OCI-LY1 (cell line): ENCODE results near the gene NEUROD4.
A peak's percentile ranks its signal among the peaks of the same experiment; 100 is the strongest.

ENCODE experiments used
- H2AFZ ChIP-seq: fragments of 200-600 bp; sonication (generic), shearing (Covaris generic); 2 replicates; pipeline ENCODE4 v1.6.0; 2014; ENCODE audit warnings: antibody characterized with exemption, mild to moderate bottlenecking, low read length
- H3F3A ChIP-seq: fragments of 200-600 bp; sonication (generic), shearing (Covaris generic); 2 replicates; pipeline ENCODE4 v1.6.0; 2014; ENCODE audit warnings: mild to moderate bottlenecking, antibody characterized with exemption, low read length, moderate library complexity; ENCODE audit not compliant: insufficient read depth
- H3K27ac ChIP-seq: fragments of 200-600 bp; sonication (generic); 2 replicates; pipeline ENCODE4 v1.5.1; 2014; ENCODE audit warnings: low read length, mixed run types, mild to moderate bottlenecking, low read depth; ENCODE audit not compliant: poor library complexity, severe bottlenecking
- H3K27me3 ChIP-seq: fragments of 200-600 bp; sonication (generic); 2 replicates; pipeline ENCODE4 v1.6.0; 2014; ENCODE audit warnings: antibody characterized with exemption, mild to moderate bottlenecking, low read length, moderate library complexity; ENCODE audit not compliant: insufficient read depth
- H3K36me3 ChIP-seq: fragments of 200-600 bp; sonication (generic); 2 replicates; pipeline ENCODE4 v1.6.1; 2014; ENCODE audit warnings: mild to moderate bottlenecking, antibody characterized with exemption, low read length, moderate library complexity, mixed read lengths; ENCODE audit not compliant: insufficient read depth
- H3K4me1 ChIP-seq: fragments of 200-600 bp; sonication (generic); 2 replicates; pipeline ENCODE4 v1.5.1; 2014; ENCODE audit warnings: mild to moderate bottlenecking, low read length, moderate library complexity; ENCODE audit not compliant: insufficient read depth, severe bottlenecking
- H3K4me2 ChIP-seq: fragments of 200-600 bp; sonication (generic), shearing (Covaris generic); 2 replicates; pipeline ENCODE4 v1.6.1; 2014; ENCODE audit warnings: low read length
- H3K4me3 ChIP-seq: fragments of 200-600 bp; sonication (generic); 2 replicates; pipeline ENCODE4 v1.5.1; 2014; ENCODE audit warnings: low read length, low read depth, mild to moderate bottlenecking, mixed read lengths; ENCODE audit not compliant: poor library complexity, severe bottlenecking
- H3K79me2 ChIP-seq: fragments of 200-600 bp; shearing (Covaris generic); 2 replicates; pipeline ENCODE4 v1.6.1; 2016; ENCODE audit warnings: mixed run types, low read length, mixed read lengths; ENCODE audit not compliant: insufficient read depth
- H3K9ac ChIP-seq: fragments of 200-600 bp; sonication (generic), shearing (Covaris generic); 2 replicates; pipeline ENCODE4 v1.6.1; 2014; ENCODE audit warnings: mild to moderate bottlenecking, low read length, mixed read lengths
- H3K9me2 ChIP-seq: fragments of 200-600 bp; sonication (generic), shearing (Covaris generic); 2 replicates; pipeline ENCODE4 v1.6.1; 2014; ENCODE audit warnings: low read depth, mild to moderate bottlenecking, low read length, mixed read lengths
- H3K9me3 ChIP-seq: fragments of 200-600 bp; shearing (Covaris generic); 2 replicates; pipeline ENCODE4 v1.6.1; 2014; ENCODE audit warnings: low read length, mixed read lengths
- H4K20me1 ChIP-seq: fragments of 200-600 bp; sonication (generic), shearing (Covaris generic); 2 replicates; pipeline ENCODE4 v1.6.0; 2016; ENCODE audit warnings: mild to moderate bottlenecking, low read length; ENCODE audit not compliant: insufficient read depth
- CTCF ChIP-seq: fragments of 200-600 bp; sonication (generic), shearing (Covaris generic); IDR thresholded peaks from 2 replicates; pipeline ENCODE4 v1.5.1; 2017; ENCODE audit warnings: mild to moderate bottlenecking, antibody characterized with exemption, low read length, moderate library complexity, mixed read lengths
- EZH2 ChIP-seq: fragments of 200-600 bp; sonication (generic), shearing (Covaris generic); IDR thresholded peaks from 2 replicates; pipeline ENCODE4 v1.8.0; 2017; ENCODE audit warnings: borderline replicate concordance, mixed run types, mild to moderate bottlenecking, antibody characterized with exemption, low read length, moderate library complexity, mixed read lengths

NEUROD4 gene

DNA sequence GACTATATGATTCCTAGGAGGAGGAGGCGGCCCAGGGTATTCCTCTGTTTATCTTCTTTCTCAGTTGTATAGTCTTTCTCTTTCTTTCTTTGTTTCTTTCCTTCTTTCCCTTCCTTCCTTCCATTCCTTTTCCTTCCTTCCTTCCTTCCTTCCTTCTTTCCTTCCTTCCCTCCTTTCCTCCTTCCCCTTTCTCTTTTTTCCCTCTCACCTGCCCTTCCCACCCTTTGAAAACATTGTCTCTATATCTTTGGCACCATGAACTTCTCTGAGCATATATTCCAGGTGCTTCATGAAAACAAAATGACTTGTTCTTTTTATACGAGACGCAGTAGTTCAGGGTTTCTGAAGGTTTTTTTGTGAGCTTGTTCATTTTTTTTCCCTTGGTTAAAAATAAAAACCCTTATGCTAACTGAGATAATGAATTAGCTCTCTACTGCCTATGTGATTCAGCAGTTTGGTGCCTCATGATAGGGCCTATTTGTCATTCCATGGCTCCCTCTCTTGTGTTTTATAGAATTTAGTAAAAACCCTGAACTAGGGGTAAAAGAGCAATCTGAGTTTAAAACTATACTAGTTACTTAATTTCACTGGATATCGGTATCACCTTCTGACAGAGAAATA is 32.1 kb upstream of the NEUROD4 start:
- H3K9me2 ChIP-seq: no peaks in the 10 kb centered on the region
- peak overlapping the region; percentile 44 for H3K9ac ChIP-seq
- TF ChIP-seq EZH2: no peak
- no peak for TF ChIP-seq CTCF
- H3K4me3 ChIP-seq: peak overlapping the region; percentile 1
- H4K20me1 ChIP-seq: no peaks in the 10 kb centered on the region
- H2AFZ ChIP-seq: no peak overlapping the region
- H3K4me2 ChIP-seq: peak overlapping the region; percentile 90; the same call in 1 of the 2 replicates
- peaks cover 5% of the 10 kb centered on the region; the same call in 1 of the 2 replicates for H3K36me3 ChIP-seq
- H3K27me3 ChIP-seq: no peaks in the 10 kb centered on the region
- H3K27ac ChIP-seq: peak overlapping the region; percentile 95
- peaks cover 86% of the 10 kb centered on the region for H3K4me1 ChIP-seq
- no peaks in the 10 kb centered on the region for H3K9me3 ChIP-seq
- H3K79me2 ChIP-seq: peaks cover 20% of the 10 kb centered on the region
- peaks cover 14% of the 10 kb centered on the region for H3F3A ChIP-seq

DNA sequence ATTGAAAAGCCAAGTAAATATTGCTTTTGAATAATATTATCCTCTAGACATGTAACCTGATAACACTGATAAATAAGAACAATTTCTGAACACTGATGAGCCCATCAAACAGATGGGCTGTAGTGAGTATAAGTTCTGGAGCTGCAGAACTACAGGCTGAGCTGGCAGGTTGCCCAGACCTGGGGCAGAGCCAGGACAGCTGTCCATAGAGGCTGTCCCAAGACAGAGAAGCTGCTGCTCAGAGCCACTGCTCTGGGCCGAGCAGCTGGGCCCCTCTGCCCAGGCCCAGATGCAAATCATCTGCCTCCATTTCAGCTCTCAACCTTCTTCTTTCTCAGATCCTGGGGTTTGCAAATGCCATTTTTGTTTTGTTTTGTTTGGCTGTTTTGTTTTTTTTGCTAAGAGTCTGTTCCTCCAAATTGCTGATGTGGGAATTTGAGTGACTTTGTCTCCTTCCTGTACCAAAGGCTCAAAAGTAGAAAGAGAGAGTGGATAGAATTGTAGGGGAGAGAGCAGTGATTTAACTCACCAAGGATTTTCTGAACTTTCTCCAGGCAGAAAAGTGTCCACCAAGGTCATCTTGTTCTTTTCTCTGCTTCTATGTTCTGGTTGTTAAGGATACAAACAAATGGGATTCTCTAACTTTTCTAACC is 31.2 kb upstream of the NEUROD4 start:
- Histone ChIP-seq H3K27ac (peak overlapping the region; percentile 95), H3K27me3 (no peaks in the 10 kb centered on the region), H3K4me1 (peaks cover 84% of the 10 kb centered on the region)

GRCh38 chr12:54989829-54990228 is 29.9 kb upstream of the NEUROD4 start:
- H3K4me2 ChIP-seq: peak overlapping the region; percentile 90
- H3K79me2 ChIP-seq: peaks cover 9% of the 10 kb centered on the region; the same call in 1 of the 2 replicates
- H3K27ac ChIP-seq: peak overlapping the region; percentile 95
- no peaks in the 10 kb centered on the region for H3K9me2 ChIP-seq
- H3K4me3 ChIP-seq: peak overlapping the region; percentile 63
- H4K20me1 ChIP-seq: no peaks in the 10 kb centered on the region
- no peaks in the 10 kb centered on the region for H3K27me3 ChIP-seq
- H3K36me3 ChIP-seq: no peaks in the 10 kb centered on the region
- H2AFZ ChIP-seq: no peak overlapping the region
- H3K9ac ChIP-seq: peak overlapping the region; percentile 71; the same call in 1 of the 2 replicates
- peaks cover 14% of the 10 kb centered on the region for H3F3A ChIP-seq
- peaks cover 75% of the 10 kb centered on the region for H3K4me1 ChIP-seq
- H3K9me3 ChIP-seq: no peaks in the 10 kb centered on the region
- TF ChIP-seq EZH2 (no peak), CTCF (no peak)

More for the DNA sequence above, 31.2 kb upstream of the NEUROD4 start:
- Histone ChIP-seq H2AFZ (no peak overlapping the region), H4K20me1 (no peaks in the 10 kb centered on the region), H3K79me2 (peaks cover 18% of the 10 kb centered on the region), H3K4me2 (peak overlapping the region; percentile 90), H3K36me3 (no peaks in the 10 kb centered on the region; the same call in 1 of the 2 replicates), H3K9me3 (no peaks in the 10 kb centered on the region), H3K9ac (peak overlapping the region; percentile 71), H3K9me2 (no peaks in the 10 kb centered on the region), H3F3A (peaks cover 14% of the 10 kb centered on the region), H3K4me3 (peak overlapping the region; percentile 63)
- no peak for TF ChIP-seq EZH2
- TF ChIP-seq CTCF: no peak
